ENCODE results near the gene ENTREP1.

ENTREP1 gene

DNA sequence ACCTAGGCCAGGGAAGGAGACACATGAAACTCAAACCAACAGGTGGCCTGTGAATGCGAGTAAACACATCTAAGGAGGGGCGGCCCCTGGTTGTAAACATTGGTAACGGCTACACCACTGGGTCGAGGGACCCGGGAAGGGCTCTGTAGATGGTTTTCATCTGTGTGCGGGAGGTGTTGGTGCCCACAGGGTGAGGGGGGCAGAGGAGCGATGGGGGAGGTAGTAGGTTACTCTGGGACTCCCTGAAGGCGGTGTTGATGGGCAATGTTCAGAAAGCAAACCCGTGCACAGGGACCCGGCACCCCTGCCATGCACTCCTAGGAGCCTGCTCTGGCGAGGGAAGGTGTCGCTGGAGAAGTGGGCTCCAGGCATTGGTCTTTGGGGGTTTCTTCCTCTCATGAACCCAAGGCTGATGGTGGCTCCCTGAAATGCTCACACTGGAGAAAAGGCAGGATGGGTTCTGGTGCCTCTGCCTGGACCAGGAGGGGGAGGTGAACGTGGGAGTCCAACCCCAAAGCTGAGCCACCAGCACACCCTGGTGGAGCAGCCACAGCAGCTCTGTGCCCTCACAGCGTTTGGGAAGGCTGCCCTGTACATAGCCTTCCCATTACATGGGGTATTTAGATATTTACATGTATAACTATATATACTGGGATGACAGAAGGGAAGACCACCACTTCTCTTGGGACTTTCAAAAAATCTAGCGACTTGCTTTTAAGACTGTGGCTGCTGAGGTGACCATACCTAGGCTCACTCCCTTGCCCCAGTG is 103.2 kb downstream of the ENTREP1 start:
- ATAC-seq, result no peak
- TF ChIP-seq PPARA (CRISPR knock-in tag; IDR thresholded peaks at IDR 0.05; ENCODE audit: borderline replicate concordance), result no peak
- no peak for TF ChIP-seq ARNTL (CRISPR knock-in tag; IDR thresholded peaks at IDR 0.05; ENCODE audit: borderline replicate concordance, low read depth)
- TF ChIP-seq BACH2 (CRISPR knock-in tag; IDR thresholded peaks at IDR 0.05; ENCODE audit: borderline replicate concordance), result no peak
- no peak for TF ChIP-seq ISL1 (CRISPR knock-in tag; IDR thresholded peaks at IDR 0.05)
- no peak for TF ChIP-seq ZNF70 (CRISPR knock-in tag; IDR thresholded peaks at IDR 0.05)

- TF ChIP-seq CREB5 (CRISPR knock-in tag; IDR thresholded peaks at IDR 0.05; ENCODE audit: low read depth), result no peak
- TF ChIP-seq ZFP30 (CRISPR knock-in tag; IDR thresholded peaks at IDR 0.05), result no peak
- no peak for TF ChIP-seq PPARA (CRISPR knock-in tag; IDR thresholded peaks at IDR 0.05; ENCODE audit: borderline replicate concordance)
- TF ChIP-seq POU6F1 (CRISPR knock-in tag; IDR thresholded peaks at IDR 0.05; ENCODE audit: borderline replicate concordance, low read depth), result no peak
- no peak for TF ChIP-seq TCF4 (CRISPR knock-in tag; IDR thresholded peaks at IDR 0.05; ENCODE audit: borderline replicate concordance)
- no peak for TF ChIP-seq ZNF70 (CRISPR knock-in tag; IDR thresholded peaks at IDR 0.05)
- TF ChIP-seq RARB (CRISPR knock-in tag; IDR thresholded peaks at IDR 0.05), result no peak
- no peak for TF ChIP-seq BACH2 (CRISPR knock-in tag; IDR thresholded peaks at IDR 0.05; ENCODE audit: borderline replicate concordance)
- no peak for TF ChIP-seq CSDC2 (CRISPR knock-in tag; IDR thresholded peaks at IDR 0.05)
- TF ChIP-seq, protein P1, sequence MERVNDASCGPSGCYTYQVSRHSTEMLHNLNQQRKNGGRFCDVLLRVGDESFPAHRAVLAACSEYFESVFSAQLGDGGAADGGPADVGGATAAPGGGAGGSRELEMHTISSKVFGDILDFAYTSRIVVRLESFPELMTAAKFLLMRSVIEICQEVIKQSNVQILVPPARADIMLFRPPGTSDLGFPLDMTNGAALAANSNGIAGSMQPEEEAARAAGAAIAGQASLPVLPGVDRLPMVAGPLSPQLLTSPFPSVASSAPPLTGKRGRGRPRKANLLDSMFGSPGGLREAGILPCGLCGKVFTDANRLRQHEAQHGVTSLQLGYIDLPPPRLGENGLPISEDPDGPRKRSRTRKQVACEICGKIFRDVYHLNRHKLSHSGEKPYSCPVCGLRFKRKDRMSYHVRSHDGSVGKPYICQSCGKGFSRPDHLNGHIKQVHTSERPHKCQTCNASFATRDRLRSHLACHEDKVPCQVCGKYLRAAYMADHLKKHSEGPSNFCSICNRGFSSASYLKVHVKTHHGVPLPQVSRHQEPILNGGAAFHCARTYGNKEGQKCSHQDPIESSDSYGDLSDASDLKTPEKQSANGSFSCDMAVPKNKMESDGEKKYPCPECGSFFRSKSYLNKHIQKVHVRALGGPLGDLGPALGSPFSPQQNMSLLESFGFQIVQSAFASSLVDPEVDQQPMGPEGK (CRISPR knock-in tag; IDR thresholded peaks at IDR 0.05; ENCODE audit: borderline replicate concordance), result no peak
- TF ChIP-seq ZNF8 (CRISPR knock-in tag; IDR thresholded peaks at IDR 0.05), result no peak
- no peak for TF ChIP-seq ESRRG (CRISPR knock-in tag; IDR thresholded peaks at IDR 0.05)
- TF ChIP-seq OSR1 (CRISPR knock-in tag; IDR thresholded peaks at IDR 0.05), result no peak
- no peak for TF ChIP-seq ZNF565 (CRISPR knock-in tag; conservative IDR thresholded peaks at IDR 0.05; ENCODE audit: low read depth)
- TF ChIP-seq TSHZ2 (CRISPR knock-in tag; IDR thresholded peaks at IDR 0.05), result no peak
- TF ChIP-seq GLIS3 (CRISPR knock-in tag; IDR thresholded peaks at IDR 0.05), result no peak
- no peak for TF ChIP-seq SNAI2 (CRISPR knock-in tag; IDR thresholded peaks at IDR 0.05)
- no peak for ATAC-seq
Measured at GRCh38 chr9:69429281-69429680, 104.3 kb downstream of the ENTREP1 start.

DNA sequence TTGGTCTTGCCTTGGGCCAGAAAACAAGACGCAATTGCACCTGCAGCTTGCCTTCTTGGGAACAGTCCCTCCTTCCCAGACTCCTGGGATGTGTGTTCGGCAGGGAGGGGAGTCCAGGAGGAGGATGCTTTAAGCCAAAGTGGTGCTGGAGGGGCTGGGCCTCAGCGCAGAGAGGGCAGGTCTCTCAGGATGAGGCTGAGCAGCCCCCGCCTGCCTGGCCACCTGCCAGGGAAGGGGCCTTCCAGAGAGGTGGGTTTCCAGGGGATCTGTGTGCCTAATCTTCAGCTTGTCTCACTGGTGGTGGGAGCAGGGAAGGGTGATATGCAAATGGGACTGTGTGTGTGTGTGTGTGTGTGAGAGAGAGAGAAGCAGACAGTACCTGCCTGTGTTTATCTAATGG is 105.2 kb downstream of the ENTREP1 start:
- TF ChIP-seq CSDC2 (CRISPR knock-in tag; IDR thresholded peaks at IDR 0.05), result no peak
- TF ChIP-seq BACH2 (CRISPR knock-in tag; IDR thresholded peaks at IDR 0.05; ENCODE audit: borderline replicate concordance), result no peak
- no peak for TF ChIP-seq ZFP3 (CRISPR knock-in tag; IDR thresholded peaks at IDR 0.05)
- no peak for ATAC-seq

- ATAC-seq, result no peak
- no peak for TF ChIP-seq OSR1 (CRISPR knock-in tag; IDR thresholded peaks at IDR 0.05)
- TF ChIP-seq TOX (CRISPR knock-in tag; IDR thresholded peaks at IDR 0.05; ENCODE audit: borderline replicate concordance), result no peak
- TF ChIP-seq RARB (CRISPR knock-in tag; IDR thresholded peaks at IDR 0.05), result no peak
- no peak for TF ChIP-seq PPARA (CRISPR knock-in tag; IDR thresholded peaks at IDR 0.05; ENCODE audit: borderline replicate concordance)
- no peak for TF ChIP-seq CSRNP3 (CRISPR knock-in tag; IDR thresholded peaks at IDR 0.05)
- TF ChIP-seq TCF4 (CRISPR knock-in tag; IDR thresholded peaks at IDR 0.05; ENCODE audit: borderline replicate concordance), result no peak
- no peak for TF ChIP-seq ZFP30 (CRISPR knock-in tag; IDR thresholded peaks at IDR 0.05)
- TF ChIP-seq ZFP3 (CRISPR knock-in tag; IDR thresholded peaks at IDR 0.05), result no peak
- no peak for TF ChIP-seq ESRRG (CRISPR knock-in tag; IDR thresholded peaks at IDR 0.05)
- TF ChIP-seq CSDC2 (CRISPR knock-in tag; IDR thresholded peaks at IDR 0.05), result no peak
- no peak for TF ChIP-seq ZNF8 (CRISPR knock-in tag; IDR thresholded peaks at IDR 0.05)
- no peak for TF ChIP-seq BACH2 (CRISPR knock-in tag; IDR thresholded peaks at IDR 0.05; ENCODE audit: borderline replicate concordance)
Measured at GRCh38 chr9:69431203-69431602, 106.2 kb downstream of the ENTREP1 start.
